Aorta (tissue), 5 donors: Measurements from ENCODE around the gene EPM2AIP1. TPM values are rescaled to one million over a fixed set of nuclear protein-coding genes. Genes with fewer than 3 reads are reported as not detected.
"Not testable (repeated sequence)": the region's sequence is repeated elsewhere in the genome, so short reads cannot be mapped to it uniquely, and the experiment has no call there.

Experiments used
- ATAC-seq: fragments of 200-7000 bp; cut with Tn5 transposase; one replicate; pipeline ENCODE4 v1.9.1; 2022; ENCODE audit warnings: moderate library complexity; ENCODE audit not compliant: low FRiP score
- DNase-seq, 2 donors: peaks; one replicate each; pipeline ENCODE4 v3.0.0-alpha.2; 2020
- H3K27ac ChIP-seq, 2 donors: one replicate each; pipeline ENCODE4 v1.5.1; 2013; ENCODE audit warnings: low read length in 2 of 2, mild to moderate bottlenecking in 2 of 2, moderate library complexity in 2 of 2, control low read depth in 1 of 2, inconsistent platforms in 1 of 2, low read depth in 1 of 2
- H3K27me3 ChIP-seq, 2 donors: one replicate each; pipeline ENCODE4 v1.6.1; 2013; ENCODE audit warnings: control low read depth in 1 of 2, low read length in 1 of 2, mild to moderate bottlenecking in 1 of 2, moderate library complexity in 1 of 2; ENCODE audit not compliant: insufficient read depth in 2 of 2, control insufficient read depth in 1 of 2
- H3K36me3 ChIP-seq, 2 donors: one replicate each; pipeline ENCODE4 v1.6.1; 2013; ENCODE audit warnings: control low read depth in 1 of 2, low read length in 1 of 2, mild to moderate bottlenecking in 1 of 2; ENCODE audit not compliant: insufficient read depth in 2 of 2, control insufficient read depth in 1 of 2
- H3K4me1 ChIP-seq, 2 donors: one replicate each; pipeline ENCODE4 v1.6.1; 2013; ENCODE audit warnings: low read length in 2 of 2, control low read depth in 1 of 2, mild to moderate bottlenecking in 1 of 2, moderate library complexity in 1 of 2; ENCODE audit not compliant: insufficient read depth in 2 of 2, control insufficient read depth in 1 of 2
- H3K4me3 ChIP-seq, 2 donors: one replicate each; pipeline ENCODE4 v1.5.1; 2013; ENCODE audit warnings: low read length in 2 of 2, control low read depth in 1 of 2, mild to moderate bottlenecking in 1 of 2
- H3K9me3 ChIP-seq: one replicate; pipeline ENCODE4 v1.6.1; 2013; ENCODE audit warnings: mild to moderate bottlenecking, low read length; ENCODE audit not compliant: control insufficient read depth
- WGBS, 2 donors: extraction: QIAGEN DNeasy Blood & Tissue Kit; methylation state at CpG; one replicate each; pipeline ENCODE4 v1.1.7; 2013; 5-methylcytosine and 5-hydroxymethylcytosine counted together
- intact Hi-C, 2 donors: fragments of 100-400 bp; cut with DNase I; formaldehyde crosslinking; loops; one replicate each; pipeline versions ENCODE4 v1.14.2 to v1.15.0; 2022
- polyA plus RNA-seq, 2 donors: library from polyadenylated mRNA; stranded (reverse); fragments of 200-250 nt; gene quantifications; one replicate each; pipeline ENCODE4 v1.2.3, GENCODE V29; 2013
- total RNA-seq, 2 donors: library from RNA; stranded (reverse); fragmentation: NEBNext Ultra II Directional; extraction: Animal tissue kit (Norgen Biotek cat#: 25700); gene quantifications; one replicate each; pipeline ENCODE4 v1.2.1, GENCODE V29; 2021
- donor health status: healthy with polysubstance abuse.
- donor health status: Bipolar disorder and iron deficiency.
- donor health status: DM: no; HTN: no; CAD: no.
- donor health status: DM: no; HTN: no; CAD: no.
- donor health status: DM: yes; HTN: yes; CAD: no.

EPM2AIP1 gene
- total and polyA plus RNA-seq, 4 donors: 2.5 to 21.0 (median 15.4) TPM

DNA sequence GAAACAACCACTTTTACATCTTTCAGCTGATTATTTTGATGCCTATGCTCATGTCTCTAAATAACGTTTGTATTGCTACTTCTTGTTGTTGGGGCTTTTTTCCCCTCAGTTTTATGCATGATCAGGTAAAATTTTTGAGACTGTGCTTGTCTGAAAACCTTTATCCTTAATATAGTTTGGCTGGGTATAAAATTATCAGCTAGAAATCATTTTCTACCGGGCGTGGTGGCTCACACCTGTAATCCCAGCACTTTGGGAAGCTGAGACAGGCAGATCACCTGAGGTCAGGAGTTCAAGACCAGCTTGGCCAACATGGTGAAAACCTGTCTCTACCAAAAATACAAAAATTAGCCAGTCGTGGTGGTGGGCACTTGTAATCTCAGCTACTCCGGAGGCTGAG, 45.1 kb downstream of the EPM2AIP1 start:
- H3K36me3 ChIP-seq, intact Hi-C loops, H3K4me1 ChIP-seq, DNase-seq, H3K27ac ChIP-seq, ATAC-seq, H3K27me3 ChIP-seq, H3K4me3 ChIP-seq, H3K9me3 ChIP-seq: not testable (repeated sequence)
- 90 to 98% methylated on average over 5 of the region's 5 CpGs for WGBS, 2 donors

DNA sequence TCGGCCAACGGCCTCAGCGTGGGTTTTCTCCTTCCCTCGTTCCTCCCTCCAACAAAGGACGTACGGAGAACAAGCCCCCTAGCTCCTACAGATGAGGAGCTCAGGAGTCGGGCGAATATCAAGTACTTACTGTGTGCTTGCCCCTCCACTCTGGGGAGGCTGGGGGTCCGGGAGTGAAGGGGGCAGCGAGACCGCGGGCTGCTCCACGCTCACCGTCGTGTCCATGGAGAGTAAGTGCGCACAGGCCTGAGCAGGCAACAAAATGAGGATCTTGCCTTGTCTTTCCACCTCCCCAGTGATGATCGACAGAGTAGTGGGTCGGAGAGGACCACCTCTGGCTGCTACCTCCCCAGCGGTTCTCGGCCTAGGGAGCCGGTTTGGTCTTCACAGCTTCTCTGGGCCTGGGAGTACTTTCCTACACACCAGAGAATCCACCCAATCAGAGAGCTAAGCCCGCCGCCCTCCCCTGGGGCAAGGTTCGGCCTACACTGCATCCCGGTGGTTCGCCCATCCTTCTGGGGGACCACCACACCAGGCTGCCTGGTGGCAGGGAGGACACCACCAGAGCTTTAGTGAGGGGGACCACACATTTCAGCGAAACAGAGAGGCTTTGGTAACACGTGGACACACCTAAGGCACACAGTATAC, 47.5 kb downstream of the EPM2AIP1 start:
- no peak for DNase-seq
- Histone ChIP-seq H3K9me3 (no peaks in the 10 kb centered on the region), H3K27me3 (no peaks in the 10 kb centered on the region), H3K4me3 (no peak overlapping the region), H3K4me1 (peaks cover 3 to 6% of the 10 kb centered on the region in 2 donors), H3K36me3 (no peaks in the 10 kb centered on the region), H3K27ac (no peak overlapping the region)
- no peak for ATAC-seq
- 79% methylated on average over 28 of the region's 28 CpGs for WGBS, 2 donors
- intact Hi-C loops: no loop called here

- Histone ChIP-seq H3K4me1 (peaks cover 3 to 7% of the 10 kb centered on the region in 2 donors), H3K9me3 (no peaks in the 10 kb centered on the region), H3K27me3 (no peaks in the 10 kb centered on the region), H3K27ac (peak within 1 kb of the TSS in 1 of 2 donors; percentile 4), H3K4me3 (peak within 1 kb of the TSS; percentile 57 to 61), H3K36me3 (no peaks in the 10 kb centered on the region)
- WGBS, 2 donors: 1 to 2% methylated on average over 64 to 68 of the region's 68 CpGs
- intact Hi-C loops: no loop called here
- peak; percentile 77 for ATAC-seq
- peak; percentile 87 for DNase-seq
These were observed 48.2 kb downstream of the EPM2AIP1 start, which contains the start of gene TRANK1 for GRCh38 chr3:36944641-36945270. TRANK1 (minus strand) TSS chr3:36945054; CDS start chr3:36944809, 245 bp downstream.

DNA sequence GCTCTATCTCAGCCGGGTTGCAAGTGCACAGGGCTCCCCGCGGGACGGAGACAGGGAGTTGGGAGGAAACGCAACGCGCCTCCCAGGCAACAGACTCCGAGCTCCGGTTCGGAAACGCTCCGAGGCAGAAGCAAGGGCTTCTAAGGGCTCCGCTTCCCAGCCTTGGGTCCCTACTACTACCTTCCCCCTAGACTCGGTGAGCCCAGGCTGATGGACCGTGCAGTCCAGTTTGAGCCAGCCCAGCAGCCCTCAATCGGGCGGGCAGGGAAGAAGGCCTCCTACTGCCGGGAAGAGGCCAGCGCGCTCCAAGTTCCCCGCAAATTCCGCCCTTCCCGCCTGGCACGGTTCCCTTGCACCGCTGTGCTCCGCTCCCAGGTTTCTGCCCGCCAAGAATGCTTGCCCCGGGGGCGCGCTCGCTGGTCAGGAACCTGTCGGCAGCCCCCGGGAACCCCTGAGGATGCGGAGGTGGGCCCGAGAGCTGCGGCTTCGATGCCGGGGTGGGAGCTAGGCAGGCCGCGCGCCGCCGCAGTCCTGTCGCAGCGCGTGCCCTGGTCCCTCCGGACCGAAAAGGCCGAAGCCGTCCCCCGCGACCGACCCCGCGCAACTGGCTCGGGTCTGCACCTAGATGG, 48.8 kb downstream of the EPM2AIP1 start:
- Histone ChIP-seq H3K27me3 (no peaks in the 10 kb centered on the region), H3K36me3 (no peaks in the 10 kb centered on the region), H3K27ac (peak overlapping the region in 1 of 2 donors; percentile 4), H3K9me3 (no peaks in the 10 kb centered on the region), H3K4me3 (peak overlapping the region; percentile 57 to 61), H3K4me1 (peaks cover 3 to 7% of the 10 kb centered on the region in 2 donors)
- 0 to 1% methylated on average over 52 to 56 of the region's 56 CpGs for WGBS, 2 donors
- ATAC-seq (peak; percentile 86), DNase-seq (peak; percentile 79 to 90)
- intact Hi-C loops: no loop called here

GRCh38 chr3:36943601-36944000, 49.3 kb downstream of the EPM2AIP1 start:
- no peak for ATAC-seq

GRCh38 chr3:36942638-36943248, 50.2 kb downstream of the EPM2AIP1 start:
- Histone ChIP-seq H3K36me3 (no peaks in the 10 kb centered on the region), H3K4me1 (peaks cover 3 to 7% of the 10 kb centered on the region in 2 donors), H3K27me3 (no peaks in the 10 kb centered on the region), H3K9me3 (no peaks in the 10 kb centered on the region), H3K27ac (no peak overlapping the region), H3K4me3 (no peak overlapping the region)
- 95 to 97% methylated on average over 21 of the region's 21 CpGs for WGBS, 2 donors
- ATAC-seq (no peak), DNase-seq (no peak)
- intact Hi-C loops: no loop called here

More at GRCh38 chr3:36943601-36944000, 49.3 kb downstream of the EPM2AIP1 start:
- no peaks in the 10 kb centered on the region for H3K36me3 ChIP-seq
- 24 to 27% methylated on average over 10 of the region's 10 CpGs for WGBS, 2 donors
- no peaks in the 10 kb centered on the region for H3K9me3 ChIP-seq
- no peaks in the 10 kb centered on the region for H3K27me3 ChIP-seq
- H3K4me3 ChIP-seq: peak overlapping the region; percentile 57 to 61
- H3K4me1 ChIP-seq: peaks cover 3 to 7% of the 10 kb centered on the region in 2 donors
- DNase-seq: no peak
- no peak overlapping the region for H3K27ac ChIP-seq
- intact Hi-C loops: no loop called here

DNA sequence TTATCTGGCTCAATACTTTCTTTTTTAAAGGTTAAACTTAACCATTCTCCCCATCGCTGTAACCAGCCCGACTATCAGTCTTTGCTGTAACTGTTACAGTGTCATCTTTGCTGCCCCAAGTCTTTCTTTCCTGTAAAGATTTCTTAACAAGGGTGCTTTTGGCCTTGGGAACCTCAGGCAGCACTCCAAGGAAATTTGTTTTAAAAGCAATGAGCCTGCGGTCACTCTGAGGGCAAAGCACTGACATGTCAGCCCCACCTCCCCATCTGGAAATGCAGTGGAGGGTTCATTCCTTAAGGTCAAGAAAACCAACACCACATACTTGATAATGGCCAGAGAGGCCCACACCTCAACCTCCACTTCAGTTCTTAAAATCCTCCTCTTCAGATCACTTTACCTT, 51.3 kb downstream of the EPM2AIP1 start:
- ATAC-seq (no peak), DNase-seq (no peak)
- Histone ChIP-seq H3K4me1 (peaks cover 3 to 7% of the 10 kb centered on the region in 2 donors), H3K4me3 (no peak overlapping the region), H3K9me3 (no peaks in the 10 kb centered on the region), H3K27me3 (no peaks in the 10 kb centered on the region), H3K27ac (no peak overlapping the region), H3K36me3 (no peaks in the 10 kb centered on the region)
- intact Hi-C loops: no loop called here
- 3 to 7% methylated on average over 3 of the region's 3 CpGs for WGBS, 2 donors

DNA sequence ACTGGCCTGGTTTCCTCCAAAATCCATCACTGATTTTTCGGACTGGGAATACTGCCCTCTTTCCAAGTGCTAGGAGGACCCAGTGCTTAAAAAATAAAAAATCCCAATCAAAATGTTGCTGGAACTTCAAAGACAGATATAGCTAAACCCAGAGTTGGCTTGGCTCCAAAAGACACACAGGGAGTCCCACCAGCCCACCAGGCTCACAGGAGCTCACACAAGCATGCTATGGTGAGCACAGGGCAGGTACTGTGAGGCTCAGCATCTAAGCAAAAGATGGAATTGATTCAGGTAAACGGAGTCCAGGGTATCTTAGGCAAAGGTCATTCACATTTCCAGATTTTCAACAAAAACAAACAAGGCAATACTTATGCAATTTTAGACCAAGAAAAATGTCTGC, 51.8 kb downstream of the EPM2AIP1 start:
- Histone ChIP-seq H3K4me1 (peaks cover 3 to 7% of the 10 kb centered on the region in 2 donors), H3K36me3 (no peaks in the 10 kb centered on the region), H3K27ac (no peak overlapping the region), H3K4me3 (no peak overlapping the region), H3K9me3 (no peaks in the 10 kb centered on the region), H3K27me3 (no peaks in the 10 kb centered on the region)
- intact Hi-C loops: no loop called here
- no peak for DNase-seq
- no peak for ATAC-seq
- WGBS, 2 donors: 14 to 29% methylated on average over 2 of the region's 2 CpGs
